ENCODE measurements around the gene EI24. TPM values are rescaled to one million over a fixed set of nuclear protein-coding genes. Genes with fewer than 3 reads are reported as not detected.

The EI24 gene
- total and polyA plus RNA-seq, 2 donors (not counting 3 experiments of a cell fraction or from before 2014, with no cell fraction given), result 115 to 192 TPM

DNA sequence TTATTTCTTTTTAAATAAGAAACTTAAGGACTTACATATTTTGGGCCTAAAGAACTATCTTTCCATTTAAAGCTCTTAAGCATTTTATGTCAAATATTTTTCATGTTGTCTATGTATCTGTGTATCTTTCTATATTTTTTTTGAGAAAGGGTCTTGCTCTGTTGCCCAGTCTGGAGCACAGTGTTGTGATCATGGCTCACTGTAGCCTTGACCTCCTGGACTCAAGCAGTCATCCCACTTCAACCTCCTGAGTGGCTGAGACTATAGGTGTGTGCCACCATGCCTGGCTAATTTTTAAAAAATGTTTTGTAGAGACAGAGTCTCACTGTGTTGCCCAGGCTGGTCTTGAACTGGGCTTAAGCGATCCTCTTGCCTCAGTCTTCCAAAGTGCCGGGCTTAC, 31.4 kb downstream of the EI24 start:
- TF ChIP-seq, protein P1, sequence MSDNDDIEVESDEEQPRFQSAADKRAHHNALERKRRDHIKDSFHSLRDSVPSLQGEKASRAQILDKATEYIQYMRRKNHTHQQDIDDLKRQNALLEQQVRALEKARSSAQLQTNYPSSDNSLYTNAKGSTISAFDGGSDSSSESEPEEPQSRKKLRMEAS (IDR thresholded peaks at IDR 0.05; ENCODE audit: insufficient read depth, insufficient read length), result no peak
- TF ChIP-seq CTCF (IDR thresholded peaks at IDR 0.05; ENCODE audit: extremely low read depth in 1 of 2, insufficient read depth in 1 of 2, low read depth in 1 of 2, low read length in 2 of 2) (no peak), GATA2 (IDR thresholded peaks at IDR 0.05; ENCODE audit: insufficient read depth, insufficient read length, low read depth, low read length) (no peak), JUN (IDR thresholded peaks at IDR 0.05; ENCODE audit: borderline replicate concordance, insufficient read depth, insufficient read length, low read depth) (no peak), FOS (IDR thresholded peaks at IDR 0.05; ENCODE audit: borderline replicate concordance, insufficient read depth, low read length) (no peak), MYC (IDR thresholded peaks at IDR 0.05; ENCODE audit: low read depth, low read length) (no peak), EZH2 (IDR thresholded peaks at IDR 0.05; ENCODE audit: borderline replicate concordance, low read depth, low read length, severe bottlenecking) (no peak), POLR2AphosphoS5 (IDR thresholded peaks at IDR 0.05; ENCODE audit: insufficient read depth, low read depth, low read length) (no peak), POLR2A (IDR thresholded peaks at IDR 0.05; ENCODE audit: low read depth, low read length) (no peak)
- no peaks in the 10 kb centered on the region for H3K9me3 ChIP-seq (replicated peaks; ENCODE audit: control insufficient read depth, insufficient read depth, low read length)
- no peaks in the 10 kb centered on the region for H3K9me1 ChIP-seq (replicated peaks; ENCODE audit: control insufficient read depth, extremely low read depth, insufficient read depth, low read length)
- CTCF ChIA-PET, result no interaction called here
- BruUV-seq (replicated peaks), result no TSS peak
- H3K79me2 ChIP-seq (ENCODE audit: control insufficient read depth, insufficient read depth, low read length), result peaks cover 22% of the 10 kb centered on the region
- H2AFZ ChIP-seq (ENCODE audit: low read depth, low read length), result no peak overlapping the region
- H3K4me2 ChIP-seq (ENCODE audit: insufficient read depth, low read length), result no peak overlapping the region
- no peak overlapping the region for H3K27ac ChIP-seq (ENCODE audit: insufficient read depth, low read depth, low read length)
- FAIRE-seq (no peak), DNase-seq (ENCODE audit: low read depth, low spot score) (no peak)
- dilution Hi-C loops (cut with MboI; ENCODE audit: extremely low pct_ligation_motif_present, low sequenced_read_pairs), result no loop called here
- POLR2A ChIA-PET, result no interaction called here
- no peak overlapping the region for H3K4me3 ChIP-seq (replicated peaks in 1 of 3; ENCODE audit: insufficient read depth in 1 of 3, low read depth in 1 of 3, low read length in 3 of 3)
- intact Hi-C loops (cut with micrococcal nuclease), result no loop called here
- peaks cover 24 to 29% of the 10 kb centered on the region in 2 experiments for H3K36me3 ChIP-seq (ENCODE audit: control insufficient read depth in 2 of 2, extremely low read depth in 1 of 2, insufficient read depth in 2 of 2, low read length in 2 of 2)
- no peaks in the 10 kb centered on the region for H3K27me3 ChIP-seq (ENCODE audit: control insufficient read depth in 2 of 2, insufficient read depth in 2 of 2, low read length in 2 of 2)
- no peaks in the 10 kb centered on the region for H4K20me1 ChIP-seq (replicated peaks; ENCODE audit: control insufficient read depth, extremely low read depth, insufficient read depth, low read length)
- no peaks in the 10 kb centered on the region for H3K4me1 ChIP-seq (ENCODE audit: control insufficient read depth, extremely low read depth, insufficient read depth, low read length)
- H3K9ac ChIP-seq (replicated peaks; ENCODE audit: extremely low read depth, insufficient read depth, low read length), result no peak overlapping the region
